Stimulated activated CD4-positive, alpha-beta T cell treated with anti-CD3 and anti-CD28 coated beads, Interleukin-2, amount 100 ng/mL, for 24 hours (primary cell): ENCODE data around the gene CACNA1D.
A peak's percentile ranks its signal among the peaks of the same experiment; 100 is the strongest.

Source experiments
- DNase-seq, 2 donors: peaks; one replicate each; pipeline ENCODE4 v3.0.0-alpha.2; 2020

CACNA1D gene

GRCh38 chr3:53696401-53697172, 202.2 kb downstream of the CACNA1D start:
- DNase-seq: no peak

- no peak for DNase-seq
These were observed 206.0 kb downstream of the CACNA1D start for GRCh38 chr3:53700441-53700840.

DNA sequence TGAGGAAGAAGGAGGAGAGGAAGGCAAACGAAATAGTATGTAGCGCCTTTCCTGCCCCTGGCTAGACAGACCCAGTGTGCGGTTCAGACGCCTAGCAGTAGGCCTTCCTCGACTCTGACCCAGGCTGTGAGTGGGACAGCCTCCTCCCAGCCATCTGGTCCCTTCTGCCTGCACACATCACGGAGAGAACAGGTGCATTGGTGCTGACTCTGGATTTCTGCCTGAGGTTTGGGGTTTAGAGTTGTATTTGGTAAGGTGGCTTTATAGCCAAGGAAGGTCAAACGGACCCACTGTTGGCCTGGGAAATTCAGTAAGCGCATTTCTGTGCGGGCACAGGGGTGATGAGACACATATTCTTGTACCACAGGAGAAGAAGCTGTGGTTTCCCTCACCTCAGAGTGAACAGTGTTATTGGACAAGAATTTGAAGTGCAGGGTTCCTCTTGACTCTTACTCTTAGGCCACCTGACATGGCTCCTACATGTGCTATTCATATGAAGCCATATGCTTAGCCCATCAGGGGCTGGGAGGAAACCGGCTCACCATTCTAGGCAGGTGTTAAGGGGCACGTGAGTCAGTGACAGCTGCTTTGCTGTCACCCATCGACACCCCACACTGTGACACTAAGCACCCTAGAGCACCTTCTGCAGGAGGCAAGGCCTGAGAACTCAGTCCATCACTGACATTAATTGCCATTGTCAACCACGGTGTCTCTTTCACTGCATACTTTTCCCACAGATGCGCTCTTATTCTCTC, 208.5 kb downstream of the CACNA1D start:
- DNase-seq: no peak

- DNase-seq: no peak
These were observed 209.4 kb downstream of the CACNA1D start for GRCh38 chr3:53703630-53704362.

DNA sequence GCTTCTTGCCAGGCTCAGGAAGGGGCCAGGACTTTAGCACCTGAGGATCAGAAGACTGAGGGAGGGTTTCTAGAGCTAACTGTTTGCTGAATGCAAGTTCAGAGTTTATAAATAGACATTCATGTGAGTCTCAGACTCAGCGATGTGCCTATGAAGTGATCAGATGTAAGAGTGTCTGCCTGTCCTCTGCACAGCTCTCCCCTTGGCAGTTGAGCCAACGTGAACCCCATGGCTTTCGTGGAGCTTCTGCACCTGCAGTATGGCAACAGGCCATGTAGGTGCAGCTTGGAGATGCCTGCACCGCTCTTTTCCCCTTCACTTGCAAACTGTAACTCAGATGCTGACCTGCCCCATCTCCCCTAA, 209.9 kb downstream of the CACNA1D start:
- no peak for DNase-seq

GRCh38 chr3:53705024-53705745, 210.8 kb downstream of the CACNA1D start:
- no peak for DNase-seq

DNA sequence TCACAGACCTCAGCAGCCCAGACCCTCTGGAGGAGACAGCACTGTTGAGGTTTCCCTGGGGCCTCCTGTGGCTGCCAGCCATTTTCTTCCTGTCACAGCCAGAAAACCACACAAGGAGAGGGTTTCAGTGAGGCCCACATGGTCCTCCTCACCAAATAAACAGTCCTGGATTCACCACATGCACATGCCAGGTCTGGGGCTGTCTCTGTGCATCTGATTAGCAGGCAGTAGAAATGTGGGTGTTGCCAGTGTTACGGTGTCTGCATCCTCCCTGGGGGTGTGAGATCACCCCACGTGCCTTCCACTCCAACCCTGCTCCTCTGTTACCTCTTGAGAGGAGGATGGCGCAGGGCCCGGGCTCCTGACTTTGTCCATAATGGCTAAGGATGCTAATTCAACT, 211.4 kb downstream of the CACNA1D start:
- DNase-seq: no peak

- DNase-seq: no peak
These were observed 212.8 kb downstream of the CACNA1D start for GRCh38 chr3:53707222-53707621.

DNA sequence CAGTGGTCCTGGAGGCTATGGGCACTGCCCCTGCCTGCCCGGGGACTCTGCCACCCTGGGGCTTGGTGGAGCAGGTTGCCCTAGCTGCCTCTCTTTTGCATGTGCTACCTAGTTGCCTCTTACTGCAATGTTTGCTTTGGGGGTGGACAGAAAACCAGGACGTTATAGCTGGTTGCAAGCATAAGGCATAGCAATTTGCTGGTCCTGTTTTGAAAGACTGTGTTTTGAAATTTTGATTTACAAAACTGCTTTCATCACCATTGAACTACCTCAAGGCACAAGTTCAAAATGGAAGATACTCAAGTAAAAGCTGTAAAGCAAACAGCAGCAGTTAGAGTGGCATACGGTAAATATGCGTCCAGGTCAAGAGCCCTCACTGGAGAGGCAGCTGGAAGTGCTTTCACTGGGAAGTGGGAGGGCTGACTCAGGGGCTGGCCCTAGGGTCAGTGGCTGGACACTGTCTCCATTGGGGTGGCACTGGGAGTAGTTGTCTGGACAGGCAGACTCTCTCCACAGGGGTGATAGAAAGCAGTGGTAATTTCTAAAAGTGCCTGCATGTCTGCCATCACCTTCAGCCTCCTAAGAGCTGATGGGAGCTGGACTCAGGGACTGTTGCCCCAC, 213.7 kb downstream of the CACNA1D start:
- DNase-seq: no peak

GRCh38 chr3:53709256-53709655, 214.8 kb downstream of the CACNA1D start:
- no peak for DNase-seq

GRCh38 chr3:53709860-53710674, 215.7 kb downstream of the CACNA1D start:
- DNase-seq: peak; percentile 63 to 66

DNA sequence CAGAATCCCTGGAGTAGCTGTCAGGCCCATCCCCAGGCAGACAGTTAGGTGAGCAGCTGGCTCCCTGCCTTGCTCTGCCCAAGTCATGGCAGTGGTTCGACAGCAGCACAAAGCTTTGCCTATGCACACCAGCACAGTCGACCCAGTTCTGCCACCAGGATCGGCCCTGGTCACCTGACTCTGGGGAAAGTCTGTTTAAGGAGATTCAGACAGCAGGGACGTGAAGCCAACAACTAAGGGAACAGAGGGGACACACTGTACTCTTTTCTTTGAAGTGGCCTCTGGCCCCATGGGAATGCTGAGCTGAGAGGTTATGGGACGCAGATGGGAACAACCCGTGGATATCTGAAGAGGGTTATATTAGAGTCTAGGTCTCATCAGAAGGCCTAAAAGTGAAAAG, 217.0 kb downstream of the CACNA1D start:
- no peak for DNase-seq

- no peak for DNase-seq
These were observed 218.5 kb downstream of the CACNA1D start for GRCh38 chr3:53712817-53713388.

- DNase-seq: no peak
These were observed 219.2 kb downstream of the CACNA1D start for GRCh38 chr3:53713626-53714025.

GRCh38 chr3:53715815-53716483, 221.5 kb downstream of the CACNA1D start:
- DNase-seq: no peak

DNA sequence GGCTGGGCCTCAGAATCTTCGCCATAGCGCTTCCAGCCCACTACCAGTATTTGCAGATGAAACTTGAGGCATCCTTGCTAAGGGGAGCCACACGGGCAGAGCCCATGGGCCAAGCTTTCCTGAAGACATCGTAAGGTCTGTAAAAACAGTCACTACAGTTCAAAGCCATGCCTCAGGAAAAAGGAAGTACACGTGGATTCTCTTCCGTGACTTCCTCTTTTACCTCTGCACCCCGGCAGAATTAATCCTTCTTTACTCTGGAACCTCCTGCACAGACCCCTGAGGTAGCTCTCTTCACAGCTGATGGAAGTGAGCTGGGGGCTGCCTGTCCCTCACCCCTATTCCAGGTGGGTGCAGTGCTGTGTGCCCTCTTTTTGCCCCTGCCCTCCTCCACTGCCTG, 222.6 kb downstream of the CACNA1D start:
- DNase-seq: no peak

- DNase-seq: no peak
These were observed 224.1 kb downstream of the CACNA1D start for GRCh38 chr3:53718462-53718861.

DNA sequence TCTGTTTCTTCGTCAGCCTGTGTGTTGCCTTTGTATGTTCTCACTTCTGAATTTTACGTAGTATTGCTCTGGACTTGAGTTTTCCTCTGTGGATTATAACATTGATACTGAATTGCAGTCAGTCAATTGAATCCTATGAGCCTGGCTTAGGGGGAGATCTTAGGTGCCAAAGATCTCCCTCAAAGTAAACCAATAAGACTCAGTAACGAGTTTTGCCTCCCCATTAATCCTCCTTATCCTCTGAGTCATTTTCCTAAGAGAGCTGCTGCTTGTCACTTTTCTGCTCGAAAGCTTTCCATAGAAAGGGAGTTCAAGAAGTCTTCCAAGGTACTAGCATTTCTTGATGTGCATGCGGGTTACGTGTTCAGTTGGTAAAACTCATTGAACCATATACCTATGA, 225.4 kb downstream of the CACNA1D start:
- DNase-seq: no peak

DNA sequence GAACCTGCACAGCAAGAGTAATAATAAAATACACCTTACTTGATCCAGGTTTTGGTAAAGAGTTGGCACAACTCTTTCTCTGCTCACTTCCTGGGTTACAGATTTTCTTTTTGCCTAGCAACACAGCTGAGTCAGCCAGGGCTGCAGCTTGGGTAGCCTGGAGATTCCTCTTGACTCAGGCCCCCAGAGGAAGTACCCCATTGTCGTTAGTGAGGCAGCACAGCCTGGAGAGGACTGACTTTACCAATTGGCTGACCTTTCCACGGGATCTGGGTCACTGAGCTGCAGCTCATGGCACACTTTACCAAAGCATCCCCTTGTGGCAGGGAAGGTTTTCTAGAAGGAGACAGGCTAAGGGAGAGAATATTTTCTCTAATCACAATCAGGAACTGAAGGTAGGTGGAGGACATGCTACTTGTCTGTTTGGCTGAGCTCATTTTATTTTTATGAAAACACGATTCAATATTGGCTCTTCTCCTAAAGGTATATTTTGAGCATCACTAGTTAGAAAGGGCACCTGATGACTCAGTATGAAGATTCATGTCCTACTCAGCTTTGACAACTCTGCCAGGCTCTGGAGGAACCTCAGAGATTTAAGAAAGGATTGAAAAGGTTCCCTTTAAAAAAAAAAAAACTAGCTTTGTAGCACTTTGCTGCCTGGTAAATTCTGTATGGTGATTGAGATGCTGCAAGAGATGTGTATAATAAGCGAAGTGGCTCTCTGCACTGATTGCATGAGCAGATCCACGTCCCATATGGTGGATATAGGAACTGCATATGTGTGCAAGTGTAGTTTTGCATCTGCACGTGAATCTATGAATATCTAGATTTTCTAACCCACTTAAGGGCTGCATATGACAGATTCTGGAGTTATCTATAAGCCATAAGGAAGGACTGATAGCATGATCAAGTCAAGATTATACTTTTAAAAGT, 227.0 kb downstream of the CACNA1D start:
- DNase-seq: no peak

GRCh38 chr3:53724566-53724965, 230.2 kb downstream of the CACNA1D start:
- no peak for DNase-seq
